ENCODE data around the gene TIAM2. TPM values are rescaled to one million over a fixed set of nuclear protein-coding genes. Genes with fewer than 3 reads are reported as not detected.

Gene TIAM2
- total and polyA plus RNA-seq, 10 of the 15 experiments (the other 5 are each of a cell fraction or from before 2014, with no cell fraction given): 1.1 to 10.5 (median 2.3) TPM

DNA sequence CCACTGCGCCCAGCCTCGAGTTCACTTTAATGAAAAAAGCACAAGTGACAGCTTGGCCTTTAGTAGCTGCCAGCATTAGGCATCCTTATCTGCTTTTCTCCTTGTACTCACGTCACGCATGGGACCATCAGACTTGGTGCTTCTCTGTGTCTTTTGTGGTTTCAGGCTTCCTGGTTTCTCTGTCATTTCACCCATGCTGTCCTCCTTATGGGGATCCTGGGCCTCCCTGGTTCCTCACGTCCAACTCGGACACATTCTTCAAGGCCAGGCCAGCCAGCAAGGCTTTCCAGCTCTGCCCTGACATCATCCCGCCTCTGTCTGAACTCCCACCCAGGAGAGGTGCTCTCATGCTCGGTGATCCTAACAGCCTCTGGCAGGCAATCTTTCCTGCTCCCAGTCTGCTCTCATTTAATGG, 83.2 kb downstream of the TIAM2 start:
- H3K9me3 ChIP-seq (replicated peaks; ENCODE audit: control insufficient read depth, insufficient read depth, low read length): no peaks in the 10 kb centered on the region
- no peaks in the 10 kb centered on the region for H4K20me1 ChIP-seq (ENCODE audit: control insufficient read depth, insufficient read depth)
- no peaks in the 10 kb centered on the region for H3K36me3 ChIP-seq (ENCODE audit: control insufficient read depth in 2 of 2, insufficient read depth in 2 of 2, low read length in 1 of 2)
- H3K4me1 ChIP-seq (ENCODE audit: control insufficient read depth, insufficient read depth, low read length): no peaks in the 10 kb centered on the region; the same call in 1 of the 2 replicates
- DNase-seq (ENCODE audit: low read depth, low spot score) (no peak), ATAC-seq (no peak), FAIRE-seq (no peak)
- ChIA-PET CTCF (no interaction called here), RAD21 (ENCODE audit: unreplicated experiment) (no interaction called here), POLR2A (no interaction called here), SMC1A (ENCODE audit: uncharacterized antibody, unreplicated experiment) (interaction anchor here (1.2 to 1.6 kb wide), 2 partner anchors 13 to 96 kb away, joined by 4 to 5 read pairs; no protein-coding TSS in a partner anchor)
- H3K27me3 ChIP-seq (replicated peaks in 1 of 2; ENCODE audit: control insufficient read depth in 2 of 2, insufficient read depth in 2 of 2, low read length in 1 of 2): no peaks in the 10 kb centered on the region
- H3K4me3 ChIP-seq: no peak overlapping the region
- intact Hi-C loops (cut with micrococcal nuclease; ENCODE audit: unreplicated experiment) (no loop called here), in situ Hi-C loops (cut with MboI) (no loop called here)
- H3K79me2 ChIP-seq (ENCODE audit: control insufficient read depth, insufficient read depth, low read length): no peaks in the 10 kb centered on the region
- WGBS (ENCODE audit: insufficient coverage, insufficient replicate concordance, low lambda C conversion rate, missing lambda C conversion rate): 94% methylated on average over 8 of the region's 8 CpGs
- BruUV-seq (replicated peaks): no TSS peak
- no peak overlapping the region for H3K9ac ChIP-seq (ENCODE audit: control insufficient read depth, insufficient read depth, low read length)
- H3K4me2 ChIP-seq (ENCODE audit: control insufficient read depth, insufficient read depth): no peak overlapping the region
- TF ChIP-seq ZNF207 (IDR thresholded peaks at IDR 0.05; ENCODE audit: borderline replicate concordance) (no peak), CHD1 (IDR thresholded peaks at IDR 0.05; ENCODE audit: low read depth, low read length) (no peak), SPI1 (IDR thresholded peaks at IDR 0.05; ENCODE audit: borderline replicate concordance, insufficient read depth, low read depth, low read length) (no peak), ZSCAN29 (IDR thresholded peaks at IDR 0.05) (no peak), ATF7 (IDR thresholded peaks at IDR 0.05; ENCODE audit: low read depth) (no peak), MYB (IDR thresholded peaks at IDR 0.05; ENCODE audit: borderline replicate concordance, low read depth, low read length) (no peak), ZBED1 (IDR thresholded peaks at IDR 0.05; ENCODE audit: borderline replicate concordance) (no peak), SUPT20H (IDR thresholded peaks at IDR 0.05; ENCODE audit: borderline replicate concordance, control insufficient read depth, low read depth, low read length) (no peak), KLF5 (IDR thresholded peaks at IDR 0.05; ENCODE audit: partially characterized antibody) (no peak), BCLAF1 (IDR thresholded peaks at IDR 0.05) (no peak)
- TF ChIP-seq, protein P1, sequence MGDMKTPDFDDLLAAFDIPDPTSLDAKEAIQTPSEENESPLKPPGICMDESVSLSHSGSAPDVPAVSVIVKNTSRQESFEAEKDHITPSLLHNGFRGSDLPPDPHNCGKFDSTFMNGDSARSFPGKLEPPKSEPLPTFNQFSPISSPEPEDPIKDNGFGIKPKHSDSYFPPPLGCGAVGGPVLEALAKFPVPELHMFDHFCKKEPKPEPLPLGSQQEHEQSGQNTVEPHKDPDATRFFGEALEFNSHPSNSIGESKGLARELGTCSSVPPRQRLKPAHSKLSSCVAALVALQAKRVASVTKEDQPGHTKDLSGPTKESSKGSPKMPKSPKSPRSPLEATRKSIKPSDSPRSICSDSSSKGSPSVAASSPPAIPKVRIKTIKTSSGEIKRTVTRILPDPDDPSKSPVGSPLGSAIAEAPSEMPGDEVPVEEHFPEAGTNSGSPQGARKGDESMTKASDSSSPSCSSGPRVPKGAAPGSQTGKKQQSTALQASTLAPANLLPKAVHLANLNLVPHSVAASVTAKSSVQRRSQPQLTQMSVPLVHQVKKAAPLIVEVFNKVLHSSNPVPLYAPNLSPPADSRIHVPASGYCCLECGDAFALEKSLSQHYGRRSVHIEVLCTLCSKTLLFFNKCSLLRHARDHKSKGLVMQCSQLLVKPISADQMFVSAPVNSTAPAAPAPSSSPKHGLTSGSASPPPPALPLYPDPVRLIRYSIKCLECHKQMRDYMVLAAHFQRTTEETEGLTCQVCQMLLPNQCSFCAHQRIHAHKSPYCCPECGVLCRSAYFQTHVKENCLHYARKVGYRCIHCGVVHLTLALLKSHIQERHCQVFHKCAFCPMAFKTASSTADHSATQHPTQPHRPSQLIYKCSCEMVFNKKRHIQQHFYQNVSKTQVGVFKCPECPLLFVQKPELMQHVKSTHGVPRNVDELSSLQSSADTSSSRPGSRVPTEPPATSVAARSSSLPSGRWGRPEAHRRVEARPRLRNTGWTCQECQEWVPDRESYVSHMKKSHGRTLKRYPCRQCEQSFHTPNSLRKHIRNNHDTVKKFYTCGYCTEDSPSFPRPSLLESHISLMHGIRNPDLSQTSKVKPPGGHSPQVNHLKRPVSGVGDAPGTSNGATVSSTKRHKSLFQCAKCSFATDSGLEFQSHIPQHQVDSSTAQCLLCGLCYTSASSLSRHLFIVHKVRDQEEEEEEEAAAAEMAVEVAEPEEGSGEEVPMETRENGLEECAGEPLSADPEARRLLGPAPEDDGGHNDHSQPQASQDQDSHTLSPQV (IDR thresholded peaks at IDR 0.05): no peak
- TF ChIP-seq, protein P2, sequence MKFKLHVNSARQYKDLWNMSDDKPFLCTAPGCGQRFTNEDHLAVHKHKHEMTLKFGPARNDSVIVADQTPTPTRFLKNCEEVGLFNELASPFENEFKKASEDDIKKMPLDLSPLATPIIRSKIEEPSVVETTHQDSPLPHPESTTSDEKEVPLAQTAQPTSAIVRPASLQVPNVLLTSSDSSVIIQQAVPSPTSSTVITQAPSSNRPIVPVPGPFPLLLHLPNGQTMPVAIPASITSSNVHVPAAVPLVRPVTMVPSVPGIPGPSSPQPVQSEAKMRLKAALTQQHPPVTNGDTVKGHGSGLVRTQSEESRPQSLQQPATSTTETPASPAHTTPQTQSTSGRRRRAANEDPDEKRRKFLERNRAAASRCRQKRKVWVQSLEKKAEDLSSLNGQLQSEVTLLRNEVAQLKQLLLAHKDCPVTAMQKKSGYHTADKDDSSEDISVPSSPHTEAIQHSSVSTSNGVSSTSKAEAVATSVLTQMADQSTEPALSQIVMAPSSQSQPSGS (IDR thresholded peaks at IDR 0.05; ENCODE audit: low read length): no peak
- no peak overlapping the region for H3K27ac ChIP-seq (ENCODE audit: control insufficient read depth, insufficient read depth)
- no peak overlapping the region for H2AFZ ChIP-seq (ENCODE audit: control insufficient read depth, low read depth, low read length)

Measured in GM12878 (cell line).